ENCODE data around the gene ESRRB. TPM values are rescaled to one million over a fixed set of nuclear protein-coding genes. Genes with fewer than 3 reads are reported as not detected.

ESRRB gene
- total RNA-seq, 1 donor from 2014 or later: not detected

GRCh38 chr14:76500011-76500410 lies 124.1 kb downstream of the ESRRB start:
- no peaks in the 10 kb centered on the region for H3K9me3 Mint-ChIP-seq (ENCODE audit: unreplicated experiment)
- no peaks in the 10 kb centered on the region for H3K27me3 Mint-ChIP-seq (ENCODE audit: unreplicated experiment)
- TF ChIP-seq, protein P1, sequence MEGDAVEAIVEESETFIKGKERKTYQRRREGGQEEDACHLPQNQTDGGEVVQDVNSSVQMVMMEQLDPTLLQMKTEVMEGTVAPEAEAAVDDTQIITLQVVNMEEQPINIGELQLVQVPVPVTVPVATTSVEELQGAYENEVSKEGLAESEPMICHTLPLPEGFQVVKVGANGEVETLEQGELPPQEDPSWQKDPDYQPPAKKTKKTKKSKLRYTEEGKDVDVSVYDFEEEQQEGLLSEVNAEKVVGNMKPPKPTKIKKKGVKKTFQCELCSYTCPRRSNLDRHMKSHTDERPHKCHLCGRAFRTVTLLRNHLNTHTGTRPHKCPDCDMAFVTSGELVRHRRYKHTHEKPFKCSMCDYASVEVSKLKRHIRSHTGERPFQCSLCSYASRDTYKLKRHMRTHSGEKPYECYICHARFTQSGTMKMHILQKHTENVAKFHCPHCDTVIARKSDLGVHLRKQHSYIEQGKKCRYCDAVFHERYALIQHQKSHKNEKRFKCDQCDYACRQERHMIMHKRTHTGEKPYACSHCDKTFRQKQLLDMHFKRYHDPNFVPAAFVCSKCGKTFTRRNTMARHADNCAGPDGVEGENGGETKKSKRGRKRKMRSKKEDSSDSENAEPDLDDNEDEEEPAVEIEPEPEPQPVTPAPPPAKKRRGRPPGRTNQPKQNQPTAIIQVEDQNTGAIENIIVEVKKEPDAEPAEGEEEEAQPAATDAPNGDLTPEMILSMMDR (IDR thresholded peaks at IDR 0.05): no peak
- no peak for DNase-seq (ENCODE audit: extremely low spot score, unreplicated experiment)
- H3K36me3 Mint-ChIP-seq (ENCODE audit: unreplicated experiment): no peaks in the 10 kb centered on the region
- H3K4me3 Mint-ChIP-seq (ENCODE audit: unreplicated experiment): no peak overlapping the region
- H3K27ac Mint-ChIP-seq (ENCODE audit: unreplicated experiment): no peak overlapping the region
- H3K4me1 Mint-ChIP-seq (ENCODE audit: unreplicated experiment): no peaks in the 10 kb centered on the region

- no peak for DNase-seq (ENCODE audit: extremely low spot score, unreplicated experiment)
- TF ChIP-seq, protein P1 (IDR thresholded peaks at IDR 0.05): no peak
- no peaks in the 10 kb centered on the region for H3K9me3 Mint-ChIP-seq (ENCODE audit: unreplicated experiment)
- H3K4me1 Mint-ChIP-seq (ENCODE audit: unreplicated experiment): no peaks in the 10 kb centered on the region
- H3K36me3 Mint-ChIP-seq (ENCODE audit: unreplicated experiment): no peaks in the 10 kb centered on the region
- H3K27me3 Mint-ChIP-seq (ENCODE audit: unreplicated experiment): no peaks in the 10 kb centered on the region
- H3K4me3 Mint-ChIP-seq (ENCODE audit: unreplicated experiment): no peak overlapping the region
- H3K27ac Mint-ChIP-seq (ENCODE audit: unreplicated experiment): no peak overlapping the region
Observed at GRCh38 chr14:76500480-76500879, 124.5 kb downstream of the ESRRB start.

DNA sequence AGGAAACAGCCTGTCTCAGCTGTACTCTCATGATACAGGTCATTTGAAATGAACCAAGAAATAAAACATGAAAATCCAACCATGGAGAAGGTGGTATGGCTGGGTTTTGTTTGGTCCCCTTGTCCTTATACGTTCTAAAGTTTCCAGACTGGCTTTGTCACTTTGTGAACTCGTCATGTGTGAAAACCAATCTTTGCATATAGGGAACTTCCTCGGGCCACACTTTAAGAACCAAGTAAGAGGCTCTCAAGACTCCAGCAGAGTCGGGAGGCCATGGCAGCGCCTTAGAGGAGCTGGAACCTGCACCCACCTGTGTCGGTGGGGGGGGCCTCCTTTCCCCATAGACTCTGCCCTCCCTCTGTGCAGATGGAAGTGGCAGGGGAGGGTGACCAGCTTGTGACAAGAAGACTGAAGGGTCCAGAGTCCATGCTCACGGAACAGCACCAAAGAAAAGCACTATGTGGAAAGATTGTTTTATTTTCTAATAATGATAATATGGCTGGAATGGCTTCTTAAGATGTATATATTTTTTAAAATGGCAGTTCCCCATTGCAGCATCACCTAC lies 125.3 kb downstream of the ESRRB start:
- Mint-ChIP-seq H3K36me3 (ENCODE audit: unreplicated experiment) (no peaks in the 10 kb centered on the region), H3K27me3 (ENCODE audit: unreplicated experiment) (no peaks in the 10 kb centered on the region), H3K4me3 (ENCODE audit: unreplicated experiment) (no peak overlapping the region), H3K9me3 (ENCODE audit: unreplicated experiment) (no peaks in the 10 kb centered on the region), H3K27ac (ENCODE audit: unreplicated experiment) (no peak overlapping the region), H3K4me1 (ENCODE audit: unreplicated experiment) (no peaks in the 10 kb centered on the region)
- TF ChIP-seq, protein P1 (IDR thresholded peaks at IDR 0.05): no peak
- DNase-seq (ENCODE audit: extremely low spot score, unreplicated experiment): no peak

DNA sequence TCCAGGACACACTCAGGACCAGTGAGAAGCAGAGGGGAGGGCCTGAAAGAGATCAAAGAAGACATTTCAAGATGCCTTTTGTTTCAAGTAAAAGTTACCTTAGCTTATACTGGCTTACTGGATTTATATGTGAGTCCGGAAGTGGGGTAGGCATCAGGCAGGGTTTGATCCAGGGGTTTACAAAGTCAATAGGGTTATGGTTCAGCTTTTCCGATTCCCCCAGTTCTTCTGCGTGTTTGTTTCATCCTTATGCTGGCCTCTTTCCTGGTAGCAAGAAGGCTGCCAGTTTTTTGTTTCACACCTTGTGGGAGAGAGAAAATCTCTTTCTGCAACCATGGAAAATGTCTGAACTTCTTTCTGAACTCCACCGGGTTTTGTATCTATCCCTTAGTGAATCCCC lies 126.3 kb downstream of the ESRRB start:
- no peaks in the 10 kb centered on the region for H3K9me3 Mint-ChIP-seq (ENCODE audit: unreplicated experiment)
- no peak overlapping the region for H3K27ac Mint-ChIP-seq (ENCODE audit: unreplicated experiment)
- H3K4me1 Mint-ChIP-seq (ENCODE audit: unreplicated experiment): no peaks in the 10 kb centered on the region
- H3K27me3 Mint-ChIP-seq (ENCODE audit: unreplicated experiment): no peaks in the 10 kb centered on the region
- H3K36me3 Mint-ChIP-seq (ENCODE audit: unreplicated experiment): no peaks in the 10 kb centered on the region
- TF ChIP-seq, protein P1 (IDR thresholded peaks at IDR 0.05): no peak
- no peak for DNase-seq (ENCODE audit: extremely low spot score, unreplicated experiment)
- no peak overlapping the region for H3K4me3 Mint-ChIP-seq (ENCODE audit: unreplicated experiment)

DNA sequence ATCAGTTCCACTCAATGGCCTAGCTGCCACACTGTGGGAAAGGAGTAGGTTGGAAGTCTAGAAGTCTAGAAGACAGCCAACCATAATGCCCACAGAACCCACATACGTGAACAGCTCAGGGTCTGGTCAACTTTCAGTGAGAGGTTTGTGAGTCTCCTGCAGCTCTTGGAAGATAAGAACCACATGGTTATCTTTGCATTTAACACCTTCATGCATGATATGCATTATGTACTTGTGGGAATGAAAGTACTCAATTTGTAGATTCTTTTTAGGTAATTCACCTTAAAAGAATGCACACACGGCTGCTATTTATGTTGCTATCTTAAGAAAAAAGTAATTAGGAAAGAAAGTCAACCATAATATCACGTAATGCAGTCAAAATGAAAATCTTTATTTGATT lies 126.7 kb downstream of the ESRRB start:
- Mint-ChIP-seq H3K36me3 (ENCODE audit: unreplicated experiment) (no peaks in the 10 kb centered on the region), H3K4me1 (ENCODE audit: unreplicated experiment) (no peaks in the 10 kb centered on the region), H3K27me3 (ENCODE audit: unreplicated experiment) (no peaks in the 10 kb centered on the region), H3K9me3 (ENCODE audit: unreplicated experiment) (no peaks in the 10 kb centered on the region), H3K4me3 (ENCODE audit: unreplicated experiment) (no peak overlapping the region), H3K27ac (ENCODE audit: unreplicated experiment) (no peak overlapping the region)
- DNase-seq (ENCODE audit: extremely low spot score, unreplicated experiment): no peak
- TF ChIP-seq, protein P1 (IDR thresholded peaks at IDR 0.05): no peak

All from osteocyte (in vitro differentiated cells).